Activated CD4-positive, alpha-beta T cell treated with anti-CD3 and anti-CD28 coated beads for 24 hours (primary cell): ENCODE data around the gene SNAI1.

Experiments
- DNase-seq, 2 donors: peaks; one replicate each; pipeline ENCODE4 v3.0.0-alpha.2; 2020; ENCODE audit warnings: low read depth in 2 of 2

SNAI1 gene

GRCh38 chr20:50013976-50014375, 31.2 kb downstream of the SNAI1 start:
- no peak for DNase-seq

DNA sequence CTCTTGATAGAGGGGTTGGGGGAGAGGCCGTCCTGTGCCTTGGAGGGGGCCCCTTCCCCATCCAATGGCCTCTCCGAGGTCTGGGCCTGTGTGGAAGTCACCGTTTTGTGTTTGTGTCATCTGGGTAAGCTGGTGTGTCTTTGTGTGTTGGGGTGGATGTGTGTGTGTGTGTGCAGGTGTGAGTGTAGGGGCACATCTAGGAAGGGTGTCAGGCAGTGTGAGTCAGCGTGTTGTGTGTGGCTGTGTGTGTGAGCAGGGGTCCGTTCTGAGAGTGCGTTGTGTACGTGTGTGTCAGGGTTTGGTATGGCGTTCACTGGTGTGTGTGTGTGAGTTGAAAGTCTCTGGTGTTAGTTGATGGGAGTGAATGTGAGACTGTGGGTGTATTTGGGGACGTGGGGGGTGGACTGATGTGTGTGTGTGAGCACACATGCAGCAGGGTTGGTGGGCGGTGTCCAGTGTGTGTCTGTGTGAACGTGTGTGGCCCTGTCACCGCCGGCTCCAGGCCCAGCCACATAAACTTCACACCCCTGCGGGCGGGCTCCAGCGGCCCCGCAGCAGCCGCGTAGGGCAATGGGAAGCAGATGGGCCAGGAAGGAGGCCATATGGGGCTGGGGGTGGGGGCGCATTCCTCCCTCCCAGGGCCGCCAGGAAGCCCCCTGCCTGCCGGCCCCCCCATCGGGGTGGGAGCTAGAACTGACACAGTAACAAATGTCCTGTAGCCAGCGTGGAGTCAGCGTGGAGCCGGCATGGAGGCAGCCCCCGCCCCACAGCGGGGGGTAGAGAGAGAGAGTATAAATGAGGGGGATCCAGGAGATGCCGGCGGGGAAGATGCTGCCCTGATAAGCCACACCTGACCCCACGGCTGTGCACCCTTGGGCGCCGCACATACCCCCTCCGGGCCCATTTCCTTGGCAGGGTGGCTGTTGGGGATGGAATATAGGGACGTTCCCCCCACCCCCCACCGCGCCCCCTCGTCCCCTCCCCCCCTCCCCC, 32.1 kb downstream of the SNAI1 start:
- DNase-seq = no peak

DNA sequence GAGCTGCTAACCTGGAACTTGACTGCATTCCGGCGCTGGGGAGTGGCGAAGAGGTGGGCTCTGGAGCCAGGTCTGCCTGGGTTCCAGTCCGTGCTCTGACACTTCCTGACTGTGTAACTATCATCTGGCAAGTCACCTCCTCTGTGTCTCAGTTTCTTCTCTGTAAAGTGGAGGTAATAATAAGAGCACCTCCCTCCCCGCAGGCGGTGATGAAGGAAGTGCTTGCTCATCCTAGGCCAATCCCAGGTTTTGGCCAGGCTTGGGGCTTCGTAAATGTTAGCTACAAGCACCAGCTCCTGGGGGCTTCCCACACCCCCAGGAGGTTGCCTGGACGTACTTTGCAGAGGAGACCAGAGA, 32.8 kb downstream of the SNAI1 start:
- DNase-seq = no peak

DNA sequence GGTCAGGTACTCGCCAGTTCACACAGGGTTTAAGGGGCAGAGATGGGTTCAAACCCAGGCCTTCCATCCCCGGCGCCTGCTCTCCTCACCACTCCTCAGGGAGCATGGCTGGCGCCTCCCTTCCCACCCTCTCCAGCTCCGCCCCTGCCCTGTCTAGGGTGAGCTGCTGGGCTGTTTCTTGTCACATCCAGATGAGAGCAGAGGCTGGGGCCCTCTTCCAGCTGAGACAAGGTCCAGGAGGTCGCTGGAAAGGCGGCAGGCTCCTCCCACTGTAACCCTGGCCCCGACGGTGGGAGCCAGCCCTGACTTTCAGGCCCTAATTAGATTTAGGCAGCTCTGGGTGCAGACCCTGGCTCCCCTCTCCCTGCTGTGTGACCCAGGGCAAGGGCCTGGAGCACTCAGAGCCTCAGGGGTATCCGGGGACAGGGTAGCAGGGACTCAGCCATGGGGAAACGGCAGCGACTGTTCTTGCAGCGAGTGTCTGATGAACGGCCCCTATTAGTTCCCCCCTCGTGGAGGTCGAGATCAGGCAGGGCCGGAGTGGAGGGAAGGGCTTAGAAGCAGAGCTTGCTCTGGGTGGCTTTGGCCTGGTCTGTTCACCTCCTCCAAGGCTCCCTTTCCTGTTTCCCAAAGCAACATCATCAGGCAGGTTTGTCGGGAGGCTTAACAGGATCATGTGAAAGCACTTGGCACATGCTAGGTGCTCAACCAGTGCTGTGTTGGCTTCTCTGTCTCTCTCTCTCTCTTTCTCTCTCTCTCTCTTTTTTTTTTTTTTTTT, 33.4 kb downstream of the SNAI1 start:
- DNase-seq = no peak

GRCh38 chr20:50017160-50017559, 34.4 kb downstream of the SNAI1 start:
- no peak for DNase-seq

DNA sequence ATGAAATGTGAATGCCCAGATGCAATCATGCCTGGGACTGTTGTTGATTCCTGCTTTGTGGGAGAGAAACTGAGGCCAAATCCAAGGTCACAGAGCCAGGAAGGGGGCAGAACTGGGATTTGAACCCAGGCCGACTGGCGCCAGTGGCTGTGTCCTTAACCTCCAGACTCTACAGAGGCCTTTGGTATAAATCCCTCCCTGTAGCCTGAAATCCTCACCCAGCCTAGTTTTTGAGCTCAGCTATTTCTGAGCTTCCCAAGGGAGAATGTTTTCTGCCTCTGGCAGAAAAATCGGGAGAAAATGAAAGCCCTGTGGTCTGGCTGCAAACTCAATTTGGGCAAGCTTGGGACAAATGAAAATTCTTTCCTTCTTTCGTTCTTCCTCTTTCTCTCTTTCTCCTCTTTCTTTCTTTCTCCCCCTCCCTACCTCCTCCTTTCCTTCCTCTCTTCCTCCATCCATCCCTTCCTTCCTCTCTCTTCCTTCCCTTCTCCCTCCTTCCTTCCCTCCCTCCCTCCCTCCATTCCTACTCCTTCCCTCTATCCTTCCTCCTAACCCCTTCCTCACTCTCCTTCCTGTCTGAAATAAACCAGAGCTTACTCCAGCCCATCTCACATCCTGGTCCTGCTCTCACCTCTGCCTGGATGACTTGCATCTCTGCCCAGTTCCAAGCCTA, 34.9 kb downstream of the SNAI1 start:
- no peak for DNase-seq

GRCh38 chr20:50019466-50020256, 36.9 kb downstream of the SNAI1 start:
- no peak for DNase-seq

GRCh38 chr20:50020288-50020687, 37.5 kb downstream of the SNAI1 start:
- no peak for DNase-seq

DNA sequence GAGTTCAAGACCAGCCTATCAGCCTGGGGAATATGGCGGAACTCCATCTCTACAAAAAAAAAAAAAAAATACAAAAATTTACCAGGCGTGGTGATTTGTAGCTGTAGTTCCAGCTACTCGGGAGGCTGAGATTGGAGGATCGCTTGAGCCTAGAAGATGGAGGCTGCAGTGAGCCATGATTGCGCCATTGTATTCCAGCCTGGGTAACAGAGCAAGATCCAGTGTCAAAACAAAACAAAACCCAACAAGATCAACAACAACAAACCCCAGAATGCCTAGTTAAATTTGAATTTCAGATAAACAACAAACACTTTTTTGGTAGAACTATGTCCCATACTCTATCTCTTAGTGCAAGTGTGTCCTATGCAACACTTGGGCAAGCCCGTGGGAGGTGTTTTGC, 39.9 kb downstream of the SNAI1 start:
- DNase-seq = no peak

DNA sequence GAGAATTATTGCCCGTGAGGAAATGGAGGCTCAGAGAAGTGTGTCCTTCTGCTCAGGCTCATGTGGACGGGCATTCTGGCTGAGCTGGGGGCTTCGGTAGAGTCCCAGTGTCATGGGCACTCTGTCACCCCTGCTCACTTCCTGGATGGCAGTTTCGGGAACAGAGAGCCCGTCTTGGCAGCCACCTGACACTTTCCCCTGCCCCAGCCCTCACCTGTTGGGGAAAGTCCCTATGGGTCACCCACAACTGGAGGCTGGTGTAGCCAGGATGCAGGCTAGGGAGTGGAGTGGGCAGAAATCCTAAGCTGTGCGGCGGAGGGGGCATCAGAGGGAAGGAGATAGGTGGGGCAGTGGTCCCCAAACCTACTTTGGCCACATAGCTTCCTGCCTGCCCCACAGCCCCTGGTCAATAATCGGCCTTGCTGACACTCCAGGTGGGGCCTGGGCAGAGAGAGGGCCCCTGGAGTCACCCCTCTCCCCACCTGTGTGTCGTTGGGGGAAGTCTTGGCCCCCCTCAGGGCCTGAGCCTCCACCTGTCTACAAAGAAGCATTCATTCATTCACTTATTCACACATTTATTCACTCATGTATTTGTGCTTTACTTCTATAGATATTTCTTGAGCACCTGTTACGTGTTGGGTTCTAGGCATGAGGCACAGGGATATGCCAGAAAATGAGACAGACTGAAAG, 40.5 kb downstream of the SNAI1 start:
- no peak for DNase-seq

DNA sequence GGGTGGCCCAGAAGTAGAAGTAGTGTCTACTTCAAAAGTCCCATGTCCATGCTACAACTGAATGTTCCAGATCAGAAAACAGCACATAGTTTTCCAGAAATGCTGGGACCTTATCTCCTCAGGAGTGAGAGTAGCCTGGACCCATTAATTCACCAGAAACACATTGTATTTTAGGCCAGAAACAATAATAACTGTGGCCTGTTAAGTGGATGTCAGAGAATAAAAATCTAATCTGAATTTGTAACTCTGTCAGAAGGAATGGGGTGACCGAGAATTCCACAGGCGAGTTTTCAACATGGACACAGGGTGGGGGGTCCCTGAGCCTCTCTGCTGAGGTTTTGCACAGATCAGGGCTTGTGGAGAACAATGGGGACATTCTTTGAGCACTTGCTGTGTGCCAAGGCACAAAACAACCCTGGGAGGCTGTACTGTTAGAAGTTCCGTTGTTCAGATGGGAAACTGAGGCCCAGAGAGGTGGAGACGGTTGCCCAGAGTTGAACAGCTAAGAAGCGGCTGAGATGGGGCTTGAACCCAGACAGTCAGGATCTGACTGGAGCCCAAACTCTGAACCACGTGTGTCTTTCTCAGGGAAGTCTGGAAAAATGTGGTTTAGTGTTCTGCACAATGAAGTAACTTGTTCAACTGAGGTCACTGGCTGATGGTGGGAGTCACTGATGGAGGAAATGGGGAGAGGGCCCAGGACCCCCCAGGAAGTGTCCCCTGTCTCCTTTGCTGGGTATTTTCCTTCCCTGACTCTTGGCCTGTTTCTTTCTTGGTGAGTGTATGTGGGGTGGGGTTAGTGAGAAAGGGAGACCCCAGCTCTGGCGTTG, 44.2 kb downstream of the SNAI1 start:
- no peak for DNase-seq

GRCh38 chr20:50027611-50028105, 44.9 kb downstream of the SNAI1 start:
- no peak for DNase-seq

DNA sequence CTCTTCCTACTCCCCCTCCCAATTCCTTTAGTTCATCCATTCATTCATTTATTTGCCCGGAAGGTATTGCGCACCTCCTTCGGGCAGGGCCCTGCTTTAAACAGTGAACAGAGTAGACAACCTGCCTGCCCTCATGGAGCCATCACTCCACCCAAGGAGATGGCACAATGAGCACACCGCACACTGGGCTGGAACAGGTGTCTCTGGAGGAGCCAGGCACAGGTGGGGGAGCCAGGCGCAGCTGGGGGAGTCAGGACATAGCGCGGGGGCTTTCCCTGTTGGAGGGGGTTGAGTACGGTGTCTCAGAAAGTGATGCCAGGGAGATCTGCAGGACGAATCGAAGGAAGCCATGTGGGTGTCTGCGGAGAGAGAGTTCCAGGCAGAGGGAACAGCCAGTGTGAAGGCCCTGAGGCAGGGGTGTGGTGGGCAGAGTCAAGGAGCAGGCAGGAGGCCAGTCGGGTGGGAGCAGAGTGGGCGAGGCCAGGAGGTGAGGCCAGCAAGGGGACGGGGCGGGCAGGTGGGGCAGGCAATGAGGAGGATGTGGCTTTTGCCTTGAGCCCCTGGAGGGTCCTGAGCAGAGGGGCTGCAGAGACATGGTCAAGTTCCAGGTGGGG, 46.4 kb downstream of the SNAI1 start:
- DNase-seq = no peak

DNA sequence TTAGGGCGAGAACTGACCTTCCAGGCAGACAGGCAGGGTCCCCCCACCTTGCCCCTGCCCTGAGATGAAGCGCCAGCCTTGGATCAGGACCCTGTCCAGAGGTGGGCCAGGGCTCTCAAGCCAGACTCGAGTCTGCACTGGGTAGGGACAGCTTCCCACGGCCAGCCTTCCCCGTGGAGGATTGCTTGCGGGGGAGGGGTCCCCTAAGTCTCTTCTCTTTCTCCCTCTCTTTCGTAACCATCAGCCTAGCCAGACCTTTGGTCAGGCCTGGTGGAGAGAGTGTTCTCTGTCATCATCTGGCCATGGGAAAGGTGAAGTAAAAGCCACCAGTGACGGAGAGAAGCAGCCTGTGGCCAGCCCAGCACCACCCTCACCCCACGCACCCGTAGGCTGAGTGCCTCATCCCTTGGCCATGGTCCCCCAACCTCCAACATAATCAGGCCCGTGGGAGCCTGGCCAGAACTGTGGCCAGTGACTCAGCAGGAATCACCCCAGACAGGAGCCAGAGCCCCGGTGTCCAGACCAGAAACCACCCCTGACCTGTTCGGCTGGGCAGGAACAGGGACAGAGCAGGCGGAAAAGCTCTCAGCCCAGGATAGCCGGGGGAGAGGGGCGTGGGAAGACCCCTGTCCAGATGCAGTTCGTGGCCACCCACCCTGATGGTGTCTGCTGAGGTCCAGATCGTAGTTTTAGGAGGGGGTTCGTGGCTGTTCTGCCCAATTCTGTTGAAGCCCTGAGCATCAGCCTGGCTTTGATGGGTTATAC, 47.1 kb downstream of the SNAI1 start:
- DNase-seq = no peak

- DNase-seq = no peak
Measured at GRCh38 chr20:50032955-50033666, 50.3 kb downstream of the SNAI1 start.

DNA sequence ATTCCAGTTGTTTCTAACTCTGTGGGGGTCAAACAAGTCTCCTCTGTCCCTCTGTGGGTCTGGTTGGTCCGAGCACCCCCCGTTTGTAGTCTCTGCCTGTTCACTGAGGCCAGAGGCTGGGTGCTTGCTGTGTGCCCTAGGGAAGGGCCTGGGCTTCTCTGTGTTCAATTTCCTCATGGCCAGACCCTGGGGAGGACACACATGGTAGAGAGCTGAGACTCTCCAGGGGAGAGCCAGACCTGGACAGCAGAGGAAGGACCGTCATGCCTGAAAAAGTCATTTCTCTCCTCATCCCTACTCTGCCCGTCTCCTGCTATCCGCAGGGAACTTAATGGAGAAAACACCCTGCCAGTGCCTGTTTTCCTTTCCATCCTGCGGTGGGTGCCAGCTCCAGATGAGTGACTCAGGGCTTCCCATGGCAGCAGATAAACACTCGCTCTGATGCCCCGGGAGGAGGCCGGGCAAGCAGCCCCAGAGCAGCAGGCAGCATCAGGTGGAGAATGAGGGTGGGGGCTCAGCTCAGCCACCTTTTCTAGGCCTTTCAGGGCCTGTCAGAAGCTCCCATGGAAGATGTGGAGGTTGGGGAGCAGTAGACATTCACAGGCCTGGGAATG, 51.9 kb downstream of the SNAI1 start:
- no peak for DNase-seq

- DNase-seq = no peak
Measured at GRCh38 chr20:50036703-50037102, 53.9 kb downstream of the SNAI1 start.

- no peak for DNase-seq
Measured at GRCh38 chr20:50037123-50037522, 54.3 kb downstream of the SNAI1 start.
